Endodermal cell (in vitro differentiated cells): ENCODE results near the gene ROS1. TPM values are rescaled to one million over a fixed set of nuclear protein-coding genes. Genes with fewer than 3 reads are reported as not detected.

Source experiments
- DNase-seq: peaks from one replicate; pipeline ENCODE4 v3.0.0-alpha.2; 2017
- H3K27ac ChIP-seq: 2 replicates; pipeline ENCODE4 v1.5.1; 2013; ENCODE audit warnings: mild to moderate bottlenecking, low read depth, low read length, moderate library complexity
- H3K27me3 ChIP-seq: 2 replicates; pipeline ENCODE4 v1.6.1; 2013; ENCODE audit warnings: mild to moderate bottlenecking, low read length, moderate library complexity; ENCODE audit not compliant: insufficient read depth, control insufficient read depth, poor library complexity, severe bottlenecking
- H3K36me3 ChIP-seq: 2 replicates; pipeline ENCODE4 v1.7.0; 2013; ENCODE audit warnings: mild to moderate bottlenecking, low read length, moderate library complexity; ENCODE audit not compliant: control insufficient read depth, insufficient read depth
- H3K4me1 ChIP-seq: one replicate; pipeline ENCODE4 v1.7.0; 2013; ENCODE audit warnings: low read length; ENCODE audit not compliant: control insufficient read depth, insufficient read depth
- H3K4me3 ChIP-seq: 2 replicates; pipeline ENCODE4 v1.5.1; 2013; ENCODE audit warnings: mild to moderate bottlenecking, low read length, moderate library complexity
- H3K9ac ChIP-seq: 2 replicates; pipeline ENCODE4 v1.6.1; 2013; ENCODE audit warnings: mild to moderate bottlenecking, low read length, moderate library complexity; ENCODE audit not compliant: poor library complexity, severe bottlenecking; ENCODE audit errors: extremely low read depth
- H3K9me3 ChIP-seq: 2 replicates; pipeline ENCODE4 v1.6.1; 2013; ENCODE audit warnings: mild to moderate bottlenecking, low read length, moderate library complexity; ENCODE audit not compliant: control insufficient read depth
- H3K27ac Mint-ChIP-seq: 2 replicates; pipeline ENCODE4 v1.8.0; 2020; ENCODE audit warnings: mixed read lengths
- H3K27me3 Mint-ChIP-seq: 2 replicates; pipeline ENCODE4 v1.8.0; 2021; ENCODE audit warnings: mild to moderate bottlenecking, mixed read lengths; ENCODE audit not compliant: insufficient read depth
- H3K36me3 Mint-ChIP-seq: 2 replicates; pipeline ENCODE4 v1.8.0; 2020; ENCODE audit warnings: low read depth, mixed read lengths
- H3K4me1 Mint-ChIP-seq: 2 replicates; pipeline ENCODE4 v1.8.0; 2020; ENCODE audit warnings: mixed read lengths
- H3K4me3 Mint-ChIP-seq: 2 replicates; pipeline ENCODE4 v1.8.0; 2020; ENCODE audit warnings: mild to moderate bottlenecking, moderate library complexity, mixed read lengths
- H3K9me3 Mint-ChIP-seq: 2 replicates; pipeline ENCODE4 v1.8.0; 2020; ENCODE audit warnings: mild to moderate bottlenecking, mixed read lengths
- WGBS, 2 experiments: methylation state at CpG; one replicate each; pipeline versions ENCODE4 v1.1.5 to v1.1.7; 2013; ENCODE audit warnings: missing lambda C conversion rate in 2 of 2, mixed read lengths in 1 of 2; ENCODE audit not compliant: insufficient coverage in 1 of 2, insufficient read length in 1 of 2; 5-methylcytosine and 5-hydroxymethylcytosine counted together
- total RNA-seq, 2 donors: library from RNA; stranded (reverse); fragmentation: NEBNext Ultra II Directional in 1 of 2; extraction: Animal tissue kit (Norgen Biotek cat#: 25700) in 1 of 2; gene quantifications; 2 replicates in 1 of 2; 3 replicates in 1 of 2; pipeline ENCODE4 v1.2.1, GENCODE V29; 2021
- TF ChIP-seq, protein P1 (sequence below): fragments of 200-600 bp; sonication (generic); conservative IDR thresholded peaks from 2 replicates; pipeline ENCODE4 v1.5.0; 2021; ENCODE audit warnings: antibody characterized with exemption, mild to moderate bottlenecking

The ROS1 gene
- total RNA-seq, 2 donors from 2014 or later = not detected

DNA sequence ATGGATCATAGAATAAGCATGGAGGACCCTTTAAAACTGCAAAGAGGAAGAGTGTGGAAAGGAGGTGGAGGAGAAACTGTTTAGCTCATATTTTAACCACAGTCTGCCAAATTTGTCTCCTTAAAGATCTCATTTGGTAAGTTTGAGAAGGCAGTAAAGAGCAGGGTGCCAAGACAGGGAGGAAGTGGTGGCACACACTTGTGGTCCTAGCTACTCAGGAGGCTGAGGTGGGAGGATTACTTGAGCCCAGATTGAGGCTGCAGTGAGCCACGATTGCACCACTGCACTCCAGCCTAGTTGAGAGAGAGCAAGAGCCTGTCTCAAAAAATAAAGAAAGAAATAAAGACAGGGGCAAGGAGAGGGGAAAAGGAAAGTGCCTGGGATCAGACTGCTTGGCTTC lies 39.9 kb upstream of the ROS1 start:
- Histone ChIP-seq H3K27me3 (no peaks in the 10 kb centered on the region), H3K4me3 (no peak overlapping the region), H3K27ac (no peak overlapping the region), H3K9ac (no peak overlapping the region), H3K36me3 (no peaks in the 10 kb centered on the region), H3K9me3 (no peaks in the 10 kb centered on the region), H3K4me1 (no peaks in the 10 kb centered on the region)
- no peaks in the 10 kb centered on the region for H3K36me3 Mint-ChIP-seq
- WGBS, 2 experiments = 17 to 59% methylated on average over 1 of the region's 1 CpG
- H3K27ac Mint-ChIP-seq = no peak overlapping the region
- DNase-seq = no peak
- TF ChIP-seq, protein P1, sequence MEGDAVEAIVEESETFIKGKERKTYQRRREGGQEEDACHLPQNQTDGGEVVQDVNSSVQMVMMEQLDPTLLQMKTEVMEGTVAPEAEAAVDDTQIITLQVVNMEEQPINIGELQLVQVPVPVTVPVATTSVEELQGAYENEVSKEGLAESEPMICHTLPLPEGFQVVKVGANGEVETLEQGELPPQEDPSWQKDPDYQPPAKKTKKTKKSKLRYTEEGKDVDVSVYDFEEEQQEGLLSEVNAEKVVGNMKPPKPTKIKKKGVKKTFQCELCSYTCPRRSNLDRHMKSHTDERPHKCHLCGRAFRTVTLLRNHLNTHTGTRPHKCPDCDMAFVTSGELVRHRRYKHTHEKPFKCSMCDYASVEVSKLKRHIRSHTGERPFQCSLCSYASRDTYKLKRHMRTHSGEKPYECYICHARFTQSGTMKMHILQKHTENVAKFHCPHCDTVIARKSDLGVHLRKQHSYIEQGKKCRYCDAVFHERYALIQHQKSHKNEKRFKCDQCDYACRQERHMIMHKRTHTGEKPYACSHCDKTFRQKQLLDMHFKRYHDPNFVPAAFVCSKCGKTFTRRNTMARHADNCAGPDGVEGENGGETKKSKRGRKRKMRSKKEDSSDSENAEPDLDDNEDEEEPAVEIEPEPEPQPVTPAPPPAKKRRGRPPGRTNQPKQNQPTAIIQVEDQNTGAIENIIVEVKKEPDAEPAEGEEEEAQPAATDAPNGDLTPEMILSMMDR = no peak
- H3K9me3 Mint-ChIP-seq = no peaks in the 10 kb centered on the region
- H3K27me3 Mint-ChIP-seq = peaks cover 15% of the 10 kb centered on the region
- H3K4me3 Mint-ChIP-seq = no peak overlapping the region
- H3K4me1 Mint-ChIP-seq = no peaks in the 10 kb centered on the region

DNA sequence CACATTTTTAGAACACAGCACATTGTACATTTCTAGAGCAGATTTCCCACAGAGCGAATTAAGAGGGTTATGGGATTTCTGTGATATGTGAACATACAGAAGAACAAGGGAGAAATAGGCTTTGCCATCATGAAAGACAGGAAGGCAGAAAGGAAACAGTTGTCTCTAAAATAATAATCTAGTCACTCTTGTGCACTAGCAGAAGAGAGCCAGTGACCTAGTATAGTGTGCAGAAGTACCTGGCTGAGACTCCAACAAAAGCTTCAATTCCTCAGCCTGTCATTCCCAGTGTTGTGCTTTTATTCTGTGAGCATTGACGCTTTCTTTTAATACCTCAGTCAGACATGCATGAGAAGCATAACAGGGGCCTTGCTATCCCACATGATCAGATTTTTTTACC lies 39.0 kb upstream of the ROS1 start:
- TF ChIP-seq, protein P1 = no peak
- Histone ChIP-seq H3K36me3 (no peaks in the 10 kb centered on the region), H3K27me3 (no peaks in the 10 kb centered on the region), H3K9ac (no peak overlapping the region), H3K9me3 (no peaks in the 10 kb centered on the region), H3K27ac (no peak overlapping the region), H3K4me1 (no peaks in the 10 kb centered on the region), H3K4me3 (no peak overlapping the region)
- H3K27me3 Mint-ChIP-seq = peaks cover 15% of the 10 kb centered on the region
- 61 to 70% methylated on average over 2 of the region's 2 CpGs for WGBS, 2 experiments
- no peaks in the 10 kb centered on the region for H3K36me3 Mint-ChIP-seq
- no peaks in the 10 kb centered on the region for H3K4me1 Mint-ChIP-seq
- H3K9me3 Mint-ChIP-seq = no peaks in the 10 kb centered on the region
- DNase-seq = no peak
- no peak overlapping the region for H3K27ac Mint-ChIP-seq
- H3K4me3 Mint-ChIP-seq = no peak overlapping the region

DNA sequence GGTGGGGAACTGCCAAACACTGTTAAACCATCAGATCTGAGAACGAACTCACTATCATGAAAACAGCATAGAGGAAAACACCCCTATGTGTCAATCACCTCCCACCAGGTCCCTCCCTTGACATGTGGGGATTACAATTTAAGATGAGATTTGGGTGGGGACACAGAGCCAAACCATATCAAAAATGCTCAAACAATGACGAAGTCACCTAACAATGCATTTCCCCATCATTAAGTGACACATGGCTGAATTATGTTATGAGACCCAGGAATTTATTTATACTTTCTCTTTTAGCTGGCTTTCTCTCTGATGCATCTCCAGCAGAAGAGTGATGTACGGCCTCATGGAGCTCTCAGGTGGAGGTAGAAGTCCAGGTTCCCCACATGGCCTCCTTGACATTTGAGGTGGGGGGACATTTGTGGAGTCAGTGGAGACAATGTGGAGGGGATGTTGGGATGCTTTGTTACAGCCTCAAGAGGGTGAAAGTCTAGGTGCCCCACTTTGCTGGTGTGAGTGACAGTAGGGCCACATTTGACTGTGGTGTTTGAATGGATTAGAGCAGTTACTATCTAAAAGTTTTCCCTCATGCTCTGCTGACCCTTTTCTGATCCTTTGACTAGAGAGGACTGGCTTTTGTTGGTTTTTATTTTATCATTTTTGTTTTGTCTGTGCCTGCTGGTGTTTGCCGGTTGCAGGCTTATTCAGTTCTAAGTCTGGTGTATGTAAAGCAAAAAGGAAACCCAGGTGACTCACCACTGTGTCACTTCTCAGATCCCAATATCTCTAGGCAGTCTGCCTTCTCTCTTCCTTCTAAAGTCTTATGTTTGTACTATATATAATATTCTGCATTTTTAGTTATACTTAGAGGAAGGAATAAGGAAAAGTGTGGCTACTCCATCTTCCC lies 38.3 kb upstream of the ROS1 start:
- no peaks in the 10 kb centered on the region for H3K9me3 ChIP-seq
- no peak overlapping the region for H3K27ac ChIP-seq
- no peak for DNase-seq
- Mint-ChIP-seq H3K27ac (no peak overlapping the region), H3K27me3 (peaks cover 15% of the 10 kb centered on the region), H3K4me1 (no peaks in the 10 kb centered on the region), H3K4me3 (no peak overlapping the region), H3K36me3 (no peaks in the 10 kb centered on the region), H3K9me3 (no peaks in the 10 kb centered on the region)
- H3K36me3 ChIP-seq = no peaks in the 10 kb centered on the region
- 97% methylated on average over 4 of the region's 4 CpGs; no CpG with 5 or more reads in 1 of the 2 experiments for WGBS, 2 experiments
- no peaks in the 10 kb centered on the region for H3K27me3 ChIP-seq
- no peaks in the 10 kb centered on the region for H3K4me1 ChIP-seq
- H3K9ac ChIP-seq = no peak overlapping the region
- TF ChIP-seq, protein P1 = no peak
- no peak overlapping the region for H3K4me3 ChIP-seq
